Fibroblast of lung (primary cell): ENCODE results near the gene RAB18. TPM values are rescaled to one million over a fixed set of nuclear protein-coding genes. Genes with fewer than 3 reads are reported as not detected.

ENCODE experiments used
- DNase-seq, 2 donors: peaks; one replicate each; pipeline versions ENCODE4 v3.0.0 to v3.0.0-alpha.2; 2010; ENCODE audit warnings: low read depth in 2 of 2
- H2AFZ ChIP-seq: 2 replicates; pipeline ENCODE4 v1.5.1; 2012; ENCODE audit warnings: low read length, control low read depth, inconsistent platforms
- H3K27ac ChIP-seq: 2 replicates; pipeline ENCODE4 v1.5.1; 2011; ENCODE audit warnings: low read length, control low read depth; ENCODE audit not compliant: insufficient read depth
- H3K27me3 ChIP-seq: 2 replicates; pipeline ENCODE4 v1.5.1; 2011; ENCODE audit warnings: mild to moderate bottlenecking, low read length; ENCODE audit not compliant: control insufficient read depth, insufficient read depth
- H3K36me3 ChIP-seq: 2 replicates; pipeline ENCODE4 v1.5.1; 2011; ENCODE audit warnings: low read length; ENCODE audit not compliant: control insufficient read depth, insufficient read depth
- H3K4me1 ChIP-seq: 2 replicates; pipeline ENCODE4 v1.5.1; 2011; ENCODE audit warnings: low read length; ENCODE audit not compliant: control insufficient read depth, insufficient read depth; ENCODE audit errors: extremely low read depth
- H3K4me2 ChIP-seq: 2 replicates; pipeline ENCODE4 v1.5.1; 2011; ENCODE audit warnings: low read length, control low read depth; ENCODE audit not compliant: insufficient read depth; ENCODE audit errors: extremely low read depth
- H3K4me3 ChIP-seq, 4 experiments: fragments of 200-600 bp in 1 of 4; sonication (generic) in 1 of 4; replicated peaks in 1 of 4; 2 replicates each; pipeline ENCODE4 v1.5.1; 2011 to 2016; ENCODE audit warnings: low read length in 4 of 4, low read depth in 3 of 4, mild to moderate bottlenecking in 3 of 4, control low read depth in 2 of 4, inconsistent platforms in 1 of 4, mixed read lengths in 1 of 4; ENCODE audit not compliant: insufficient read depth in 1 of 4; ENCODE audit errors: control extremely low read depth in 1 of 4
- H3K79me2 ChIP-seq: 2 replicates; pipeline ENCODE4 v1.5.1; 2012; ENCODE audit warnings: mild to moderate bottlenecking, low read length, inconsistent platforms; ENCODE audit not compliant: control insufficient read depth, insufficient read depth
- H3K9ac ChIP-seq: 2 replicates; pipeline ENCODE4 v1.5.1; 2011; ENCODE audit warnings: mild to moderate bottlenecking, low read length, control low read depth; ENCODE audit not compliant: insufficient read depth
- H3K9me3 ChIP-seq: 2 replicates; pipeline ENCODE4 v1.5.1; 2012; ENCODE audit warnings: low read depth, low read length; ENCODE audit not compliant: control insufficient read depth, insufficient read depth
- H4K20me1 ChIP-seq: 2 replicates; pipeline ENCODE4 v1.5.1; 2011; ENCODE audit warnings: low read length; ENCODE audit not compliant: control insufficient read depth, insufficient read depth; ENCODE audit errors: extremely low read depth
- CTCF ChIP-seq, 2 donors: IDR thresholded peaks in 1 of 2; conservative IDR thresholded peaks in 1 of 2; 1 replicate in 1 of 2; 2 replicates in 1 of 2; pipeline ENCODE4 v1.5.1; 2011 to 2012; ENCODE audit warnings: low read length in 2 of 2, control low read depth in 1 of 2, inconsistent platforms in 1 of 2, low read depth in 1 of 2, mild to moderate bottlenecking in 1 of 2
- EZH2 ChIP-seq: IDR thresholded peaks from 2 replicates; pipeline ENCODE4 v1.5.1; 2012; ENCODE audit warnings: low read length, control low read depth, mild to moderate bottlenecking; ENCODE audit errors: missing control alignments
- polyA plus RNA-seq, 2 donors: library from polyadenylated mRNA; depleted of rRNA in 1 of 2; stranded (reverse) in 1 of 2; unstranded in 1 of 2; fragments of >200 nt; gene quantifications; 2 replicates each; pipeline ENCODE4 v1.2.1, GENCODE V29; 2011 to 2012; ENCODE audit warnings: missing spikeins in 1 of 2
- total RNA-seq: library from RNA; depleted of rRNA; stranded (reverse); fragments of >200 nt; gene quantifications from 2 replicates; pipeline ENCODE4 v1.2.1, GENCODE V29; 2014

RAB18 gene
- total and polyA plus RNA-seq, 2 donors (not counting 1 experiment from before 2014, with no cell fraction given): 42.1 to 95.2 TPM

GRCh38 chr10:27537787-27538186 lies 33.7 kb downstream of the RAB18 start:
- H3K4me1 ChIP-seq: no peaks in the 10 kb centered on the region
- H3K4me2 ChIP-seq: no peak overlapping the region
- no peak overlapping the region for H2AFZ ChIP-seq
- DNase-seq: no peak
- peaks cover 7% of the 10 kb centered on the region for H3K36me3 ChIP-seq
- H3K79me2 ChIP-seq: no peaks in the 10 kb centered on the region
- no peak for TF ChIP-seq EZH2
- no peak for TF ChIP-seq CTCF (conservative IDR thresholded peaks at IDR 0.05 in 1 of 2, IDR thresholded peaks at IDR 0.05 in 1 of 2; ENCODE audit: low read depth in 1 of 2, low read length in 2 of 2)
- H3K27ac ChIP-seq: no peak overlapping the region
- no peaks in the 10 kb centered on the region for H4K20me1 ChIP-seq
- no peak overlapping the region for H3K9ac ChIP-seq
- H3K9me3 ChIP-seq: no peaks in the 10 kb centered on the region
- no peak overlapping the region for H3K4me3 ChIP-seq
- no peaks in the 10 kb centered on the region for H3K27me3 ChIP-seq

- H3K36me3 ChIP-seq: peaks cover 5% of the 10 kb centered on the region
- H3K4me3 ChIP-seq: no peak overlapping the region
- H3K9ac ChIP-seq: no peak overlapping the region
- no peak overlapping the region for H2AFZ ChIP-seq
- H3K27ac ChIP-seq: no peak overlapping the region
- DNase-seq: no peak
- no peaks in the 10 kb centered on the region for H3K27me3 ChIP-seq
- TF ChIP-seq EZH2 (no peak), CTCF (conservative IDR thresholded peaks at IDR 0.05 in 1 of 2, IDR thresholded peaks at IDR 0.05 in 1 of 2; ENCODE audit: low read depth in 1 of 2, low read length in 2 of 2) (no peak)
- no peaks in the 10 kb centered on the region for H3K9me3 ChIP-seq
- H4K20me1 ChIP-seq: no peaks in the 10 kb centered on the region
- no peaks in the 10 kb centered on the region for H3K79me2 ChIP-seq
- H3K4me2 ChIP-seq: no peak overlapping the region
- no peaks in the 10 kb centered on the region for H3K4me1 ChIP-seq
Observed at GRCh38 chr10:27540672-27541071, 36.6 kb downstream of the RAB18 start.

GRCh38 chr10:27541796-27542729 lies 38.0 kb downstream of the RAB18 start:
- no peaks in the 10 kb centered on the region for H3K27me3 ChIP-seq
- no peak overlapping the region for H3K27ac ChIP-seq
- no peaks in the 10 kb centered on the region for H3K79me2 ChIP-seq
- DNase-seq: no peak
- no peaks in the 10 kb centered on the region for H3K4me1 ChIP-seq
- TF ChIP-seq CTCF (conservative IDR thresholded peaks at IDR 0.05 in 1 of 2, IDR thresholded peaks at IDR 0.05 in 1 of 2; ENCODE audit: low read depth in 1 of 2, low read length in 2 of 2): no peak
- no peak for TF ChIP-seq EZH2
- H3K4me3 ChIP-seq: no peak overlapping the region
- peaks cover 5% of the 10 kb centered on the region for H3K36me3 ChIP-seq
- no peak overlapping the region for H2AFZ ChIP-seq
- H3K9me3 ChIP-seq: no peaks in the 10 kb centered on the region
- no peaks in the 10 kb centered on the region for H4K20me1 ChIP-seq
- no peak overlapping the region for H3K4me2 ChIP-seq
- no peak overlapping the region for H3K9ac ChIP-seq
